ENCODE data around the gene POLR3A.
A peak's percentile ranks its signal among the peaks of the same experiment; 100 is the strongest.

Gene POLR3A

DNA sequence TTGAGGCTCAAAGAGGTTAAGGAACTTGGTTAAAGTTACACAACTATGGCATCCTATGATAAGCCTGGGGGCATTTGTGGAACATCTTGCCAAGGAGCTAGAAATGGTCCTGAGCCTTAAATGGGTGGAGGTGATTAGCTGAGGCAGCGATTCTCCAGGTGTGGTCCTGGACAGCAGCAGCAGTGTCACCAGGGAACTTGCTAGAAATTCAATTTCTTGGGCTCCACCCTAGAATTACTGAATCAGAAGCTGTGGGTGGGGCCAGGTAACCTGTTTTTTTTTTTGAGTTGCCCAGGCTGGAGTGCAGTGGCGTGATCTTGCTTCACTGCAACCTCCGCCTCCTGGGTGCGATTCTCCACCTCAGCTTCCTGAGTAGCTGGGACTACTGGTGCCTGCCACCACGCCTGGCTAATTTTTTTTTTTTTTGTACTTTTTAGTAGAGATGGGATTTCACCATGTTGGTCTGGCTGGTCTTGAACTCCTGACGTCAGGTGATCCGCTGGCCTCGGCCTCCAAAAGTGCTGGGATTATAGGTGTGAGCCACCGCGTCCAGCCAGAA lies 17.5 kb upstream of the POLR3A start:
- no peak for DNase-seq

DNA sequence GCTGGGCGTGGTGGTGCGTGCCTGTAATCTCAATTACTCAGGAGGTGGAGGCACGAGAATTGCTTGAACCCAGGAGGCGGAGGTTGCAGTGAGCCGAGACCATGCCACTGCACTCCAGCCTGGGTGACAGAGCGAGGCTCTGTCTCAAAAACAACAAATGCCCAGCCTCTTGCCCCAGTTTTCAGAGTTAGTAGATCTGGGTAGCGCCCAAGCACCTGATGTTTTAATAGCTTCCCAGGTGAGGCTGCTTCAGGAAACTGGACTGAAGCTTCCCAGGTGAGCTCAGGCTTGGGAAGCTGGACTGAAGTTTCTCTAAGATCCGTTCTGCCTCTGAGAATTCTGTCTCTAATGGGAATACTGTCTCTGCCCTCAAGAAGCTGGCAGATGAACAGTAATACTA lies 16.5 kb upstream of the POLR3A start:
- DNase-seq: no peak

DNA sequence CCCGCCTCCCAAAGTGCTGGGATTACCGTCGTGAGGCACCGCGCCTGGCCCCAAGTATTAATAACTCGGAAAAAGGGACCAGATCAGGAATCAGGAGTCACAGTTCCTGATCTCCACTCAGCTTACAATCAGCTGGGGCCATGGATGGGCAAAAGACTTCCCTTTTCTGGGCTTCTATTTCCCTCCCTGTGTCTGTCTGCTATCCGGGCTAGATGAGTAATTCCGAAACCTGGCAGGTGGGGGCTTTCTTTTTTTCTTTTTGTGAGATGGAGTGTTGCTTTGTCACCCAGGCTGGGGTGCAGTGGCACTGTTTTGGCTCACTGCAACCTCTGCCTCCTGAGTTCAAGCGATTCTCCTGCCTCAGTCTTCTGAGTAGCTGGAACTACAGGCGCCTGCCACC lies 15.9 kb upstream of the POLR3A start:
- DNase-seq: no peak

DNA sequence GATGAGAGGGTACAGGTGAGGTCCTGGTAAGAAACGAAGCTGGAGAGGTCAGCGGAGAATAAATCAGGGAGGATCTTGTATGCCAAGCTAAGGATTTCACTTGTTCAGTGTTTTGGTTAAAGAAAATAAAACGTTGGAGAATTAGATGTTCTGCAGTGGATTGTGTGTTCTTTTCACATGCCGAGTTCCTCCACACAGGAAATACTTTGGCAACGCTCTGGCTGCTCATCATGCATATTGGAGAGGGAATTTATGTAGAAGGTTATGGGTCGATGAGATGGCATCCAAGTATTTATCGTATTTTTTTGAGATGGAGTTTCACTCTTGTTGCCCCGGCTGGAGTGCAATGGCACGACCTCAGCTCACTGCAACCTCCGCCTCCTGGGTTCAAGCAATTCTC lies 15.4 kb upstream of the POLR3A start:
- DNase-seq: no peak

DNA sequence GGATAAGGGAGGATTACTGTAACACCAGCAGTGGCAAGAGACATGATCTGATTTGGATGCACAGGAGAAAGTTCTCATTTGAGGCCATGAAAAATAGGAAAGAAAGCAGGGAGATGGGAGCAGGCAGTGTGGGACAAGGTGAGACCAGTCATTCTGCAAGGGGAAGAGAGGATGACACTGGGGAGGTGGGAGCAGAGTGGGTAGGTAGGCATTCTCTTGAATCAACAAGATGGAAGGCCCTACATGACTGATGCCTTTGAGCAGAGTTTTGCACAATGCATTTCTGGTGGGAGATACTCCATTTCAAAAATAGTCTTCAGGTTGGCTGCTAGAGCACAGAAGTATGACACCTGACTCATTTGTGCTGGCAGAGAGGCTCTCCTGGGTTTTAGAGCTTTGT lies 14.9 kb upstream of the POLR3A start:
- DNase-seq: no peak

DNA sequence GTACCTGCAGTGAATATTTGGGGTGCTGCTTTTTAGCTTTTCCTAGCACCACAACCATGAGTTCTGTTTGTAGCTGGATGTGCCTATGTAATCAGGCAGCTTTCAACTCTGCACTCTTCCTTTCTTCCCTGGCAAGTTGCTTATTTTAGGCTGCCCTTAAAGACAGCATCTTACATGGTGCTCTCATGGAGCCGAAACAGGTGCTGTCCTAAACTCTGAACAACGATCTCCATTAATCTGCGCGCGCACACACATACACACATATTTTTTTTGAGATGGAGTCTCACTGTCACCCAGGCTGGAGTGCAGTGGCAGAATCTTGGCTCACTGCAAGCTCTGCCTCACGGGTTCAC lies 13.4 kb upstream of the POLR3A start:
- DNase-seq: no peak

DNA sequence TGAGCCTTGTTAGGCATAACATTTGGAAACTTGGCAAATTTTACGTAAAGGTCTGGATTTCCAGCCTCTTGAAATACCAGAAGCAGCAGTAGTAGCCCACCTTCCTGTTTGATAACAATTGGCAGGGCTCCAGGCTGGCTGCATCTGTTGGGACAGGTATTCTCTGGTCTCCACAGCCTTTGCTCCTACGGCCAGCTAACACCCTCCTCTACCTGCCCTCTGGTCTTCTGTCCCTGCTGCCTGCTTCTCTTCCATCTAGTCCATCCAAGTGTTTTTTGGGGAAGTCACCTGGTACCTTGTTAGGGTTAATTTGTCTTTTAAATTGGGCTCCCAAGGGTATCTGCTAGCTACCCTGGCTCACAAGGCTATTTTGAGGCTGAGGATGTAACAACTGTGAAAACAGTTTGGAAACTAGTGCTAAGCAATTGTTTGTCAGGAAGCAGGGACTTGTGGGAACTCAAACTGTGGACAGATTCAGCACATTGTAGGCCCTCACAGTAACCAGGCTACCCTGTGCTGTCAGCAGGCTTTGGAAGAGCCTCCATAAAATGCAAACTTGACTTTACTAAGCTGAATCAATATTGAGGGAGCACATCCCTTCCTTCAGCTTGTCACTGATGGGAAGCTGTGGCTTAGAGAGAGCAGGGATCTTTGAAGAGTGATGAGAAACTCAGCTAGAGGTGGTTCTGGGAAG lies 12.9 kb upstream of the POLR3A start:
- no peak for DNase-seq

DNA sequence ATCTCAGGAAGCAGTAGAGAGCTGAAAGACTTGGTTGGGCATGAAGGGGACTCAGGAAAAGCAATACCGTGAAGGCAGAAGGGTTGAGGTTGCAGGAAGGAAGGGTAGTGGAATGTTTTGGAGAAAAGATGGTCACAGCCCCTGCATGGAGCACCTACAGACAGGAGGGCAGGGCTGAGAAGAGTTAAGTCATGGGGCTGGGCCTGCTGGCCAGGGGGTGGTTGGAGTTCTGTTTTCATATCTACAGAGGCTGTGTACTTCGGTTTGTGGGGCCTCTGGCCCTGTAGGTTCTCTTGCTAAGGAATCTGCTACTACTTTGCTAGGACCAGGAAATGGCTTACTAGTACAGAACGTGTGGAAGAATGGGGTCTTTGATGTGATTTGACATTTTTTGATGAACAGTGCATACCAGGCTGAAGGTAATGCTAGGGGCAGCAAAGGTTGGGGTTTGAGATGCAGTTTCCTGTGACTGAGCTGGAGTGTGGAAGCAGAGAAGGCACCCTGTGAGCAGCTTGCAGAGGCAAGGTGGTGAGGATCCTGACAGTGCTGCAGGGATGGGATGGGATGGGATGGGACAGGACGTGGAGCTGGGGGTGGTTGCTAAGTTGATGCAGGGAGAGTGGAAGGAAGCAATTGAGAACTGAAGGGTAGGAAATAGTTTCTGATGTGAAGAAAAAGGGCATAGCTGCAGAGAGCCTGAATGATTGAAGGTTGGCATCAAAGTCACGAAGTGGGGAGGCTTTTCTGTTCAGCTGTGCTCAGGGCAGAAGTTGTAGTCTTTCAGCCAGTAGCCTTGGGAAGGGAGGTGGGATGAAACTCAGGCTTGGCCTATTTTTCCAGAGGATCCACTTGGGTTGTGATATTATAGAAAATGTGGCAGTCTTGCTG lies 12.1 kb upstream of the POLR3A start:
- DNase-seq: no peak

DNA sequence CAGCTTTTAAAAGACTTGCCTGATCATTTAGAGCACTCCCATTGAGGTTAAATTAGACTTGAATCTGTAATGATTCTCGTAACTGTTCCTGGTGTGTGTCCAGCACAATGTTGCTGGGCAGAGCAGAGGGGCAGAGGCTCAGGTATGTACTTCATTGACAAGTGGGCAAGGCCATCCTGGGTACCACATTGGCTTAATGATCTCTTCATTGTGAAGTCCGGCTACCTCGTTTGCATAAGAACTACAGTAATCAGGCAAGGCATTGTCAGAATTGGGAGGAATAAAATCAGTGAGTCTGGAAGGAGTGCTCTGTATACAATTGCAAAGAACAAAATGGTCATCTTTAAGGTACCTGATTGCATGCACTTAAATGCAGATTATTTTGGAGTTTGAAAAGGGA lies 10.4 kb upstream of the POLR3A start:
- no peak for DNase-seq

DNA sequence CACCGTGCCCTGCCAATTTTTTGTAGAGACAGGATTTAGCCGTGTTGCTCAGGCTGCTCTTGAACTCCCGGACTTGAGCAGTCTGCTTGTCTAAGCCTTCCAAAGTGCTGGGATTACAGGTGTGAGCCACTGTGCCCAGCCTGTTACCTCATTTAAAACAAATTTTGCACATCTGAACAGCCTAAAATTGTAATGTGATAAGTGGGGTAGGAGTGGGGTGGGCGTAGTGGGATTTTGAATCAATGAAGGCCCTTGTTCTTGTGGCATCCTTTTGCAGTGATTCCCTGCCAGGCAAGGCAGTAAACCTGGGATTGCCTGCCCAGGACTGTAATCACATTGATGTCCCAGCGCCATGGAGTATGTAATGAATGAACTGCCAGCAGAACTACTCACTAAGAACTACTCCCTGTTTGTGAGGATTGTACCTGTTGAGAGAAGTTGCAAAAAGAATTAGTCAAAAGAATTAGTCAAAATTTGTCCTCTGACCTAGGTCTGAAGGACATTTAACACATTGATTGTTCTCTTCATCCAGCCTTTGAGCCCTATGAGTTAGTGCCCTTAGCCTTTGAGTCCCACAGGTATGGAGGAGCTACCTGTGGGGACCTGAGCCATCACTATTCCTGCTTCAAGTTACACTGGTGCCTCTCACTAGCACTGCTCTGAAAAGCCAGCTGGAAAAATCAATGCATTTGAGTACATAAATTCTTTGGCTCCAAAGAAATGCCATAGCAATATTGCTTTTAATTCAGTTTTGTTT lies 9.7 kb upstream of the POLR3A start:
- DNase-seq: no peak

DNA sequence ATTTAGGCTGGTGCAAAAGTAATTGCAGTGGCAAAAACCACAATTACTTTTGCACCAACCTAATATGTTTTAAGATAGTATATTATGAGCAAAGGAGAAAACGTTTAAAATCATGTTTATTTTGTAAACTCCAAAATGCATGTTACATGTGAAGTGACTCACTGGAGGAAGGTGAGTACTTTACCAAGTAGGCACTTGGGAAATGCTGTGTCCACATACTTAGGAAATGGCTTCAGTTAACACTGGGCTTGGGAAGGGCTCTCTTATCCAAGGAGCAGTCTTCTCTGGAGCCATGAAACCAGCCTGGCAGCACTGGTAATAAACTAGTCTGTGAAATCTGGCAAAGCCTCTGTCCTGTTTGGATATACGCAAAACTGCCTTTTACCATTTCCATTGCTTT lies 8.8 kb upstream of the POLR3A start:
- no peak for DNase-seq

DNA sequence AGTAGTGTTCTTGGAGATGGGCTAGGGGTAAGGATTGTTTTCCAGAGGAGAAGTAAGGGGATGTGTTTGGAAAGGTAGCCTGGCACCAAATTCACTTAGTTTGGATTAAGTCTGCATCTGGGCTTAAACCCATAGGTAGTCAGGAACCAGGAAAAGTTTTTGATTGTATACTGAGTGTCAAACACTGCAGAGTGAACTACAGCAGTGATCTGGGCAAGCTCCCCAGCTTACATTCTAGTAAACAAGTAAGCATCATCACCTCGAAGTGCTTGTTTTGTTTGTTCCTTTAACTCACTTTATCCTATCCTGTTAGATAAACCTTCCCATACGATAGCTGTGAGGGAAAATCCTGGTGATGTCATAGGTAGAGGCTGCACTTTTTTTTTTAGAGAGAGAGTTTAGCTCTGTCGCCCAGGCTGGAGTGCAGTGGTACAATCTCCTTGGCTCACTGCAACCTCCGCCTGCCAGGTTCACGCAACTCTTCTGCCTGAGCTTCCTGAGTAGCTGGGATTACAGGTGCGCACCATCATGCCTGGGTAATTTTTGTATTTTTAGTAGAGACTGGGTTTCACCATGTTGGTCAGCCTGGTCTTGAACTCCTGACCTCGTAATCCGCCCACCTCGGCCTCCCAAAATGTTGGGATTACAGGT lies 6.7 kb upstream of the POLR3A start:
- no peak for DNase-seq

DNA sequence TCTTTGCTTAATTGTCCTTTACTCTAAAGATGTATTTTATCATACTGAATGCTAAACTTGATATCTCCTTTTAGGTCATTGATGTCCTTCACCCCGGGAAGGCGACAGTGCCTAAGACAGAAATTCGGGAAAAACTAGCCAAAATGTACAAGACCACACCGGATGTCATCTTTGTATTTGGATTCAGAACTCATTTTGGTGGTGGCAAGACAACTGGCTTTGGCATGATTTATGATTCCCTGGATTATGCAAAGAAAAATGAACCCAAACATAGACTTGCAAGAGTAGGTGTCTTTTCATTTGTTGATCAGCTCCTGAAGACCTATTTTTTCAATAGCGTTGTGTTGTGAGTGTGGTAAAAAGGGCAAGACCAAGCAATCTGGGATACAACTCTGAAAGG lies 6.1 kb upstream of the POLR3A start:
- no peak for DNase-seq

DNA sequence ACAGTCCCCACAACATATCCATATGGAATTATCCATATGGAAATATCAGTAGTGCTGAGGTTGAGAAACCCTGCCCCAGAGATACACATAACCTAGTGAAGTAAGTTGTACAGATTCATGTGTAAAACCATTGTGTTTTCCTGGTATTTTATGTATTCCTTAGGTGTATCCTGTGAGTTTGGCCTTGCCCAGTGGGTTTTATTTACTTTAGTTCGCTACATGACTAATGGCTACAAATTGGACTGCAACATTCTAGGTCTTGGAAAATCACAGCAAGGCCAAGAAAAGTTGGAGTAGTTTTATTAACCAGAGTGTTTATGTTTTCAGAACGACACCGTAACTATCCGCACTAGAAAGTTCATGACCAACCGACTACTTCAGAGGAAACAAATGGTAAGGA lies 5.7 kb upstream of the POLR3A start:
- DNase-seq: no peak

DNA sequence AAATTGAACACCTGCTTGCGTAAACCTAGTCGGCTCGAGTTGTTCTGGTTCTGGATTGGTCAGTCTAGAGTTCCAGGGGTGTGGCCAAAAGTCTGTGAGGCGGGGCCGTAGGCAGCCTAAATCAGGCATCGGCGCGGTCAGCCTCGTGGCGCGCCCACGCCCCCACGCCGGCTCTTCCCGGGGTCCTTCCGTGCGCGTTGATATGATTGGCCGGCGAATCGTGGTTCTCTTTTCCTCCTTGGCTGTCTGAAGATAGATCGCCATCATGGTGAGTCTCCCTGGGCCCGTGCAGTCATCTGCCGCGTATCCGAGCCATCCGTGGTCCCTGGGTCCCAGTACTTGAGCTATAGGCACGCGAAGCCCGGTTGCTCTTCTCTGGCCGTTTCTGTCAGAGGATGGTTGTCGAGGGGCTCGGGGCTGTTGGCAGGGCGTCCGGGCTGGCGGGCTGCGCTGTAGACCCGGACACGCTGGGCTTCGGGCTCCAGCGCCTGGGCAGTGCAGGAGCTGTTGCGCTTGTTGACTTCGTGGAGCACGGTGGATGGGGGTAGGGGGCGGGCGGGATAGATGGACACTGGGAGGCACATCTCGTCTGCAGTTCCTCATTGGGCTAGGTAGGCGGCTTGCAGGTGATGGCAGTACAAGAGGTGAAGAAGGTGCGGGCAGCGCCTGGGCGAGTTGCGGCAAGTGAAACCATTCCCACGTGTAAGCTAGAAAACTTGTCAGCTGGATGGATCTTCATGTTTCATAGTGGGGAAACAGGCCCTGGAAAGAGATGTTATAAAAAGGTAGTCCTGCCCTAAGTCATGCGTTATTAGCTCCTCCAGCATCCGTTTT lies 4.5 kb upstream of the POLR3A start, which contains the start of gene RPS24:
TSS of gene RPS24 (plus strand) at position 227 of the 834 bp plus-strand sequence. CDS start at position 266, 39 bp downstream.
- DNase-seq: peak; percentile 97

DNA sequence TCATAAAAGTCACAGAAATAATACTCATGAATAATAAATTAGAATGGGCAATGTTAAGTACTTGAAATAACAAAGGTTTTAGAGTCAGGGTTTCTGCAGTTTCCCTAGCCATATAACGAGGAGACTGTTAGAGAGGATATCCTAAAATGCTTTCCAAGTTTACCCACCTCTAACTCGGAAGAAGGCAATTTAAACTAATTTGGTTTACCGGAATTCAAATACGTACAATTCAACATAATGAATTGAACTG lies 4.0 kb upstream of the POLR3A start:
- no peak for DNase-seq

DNA sequence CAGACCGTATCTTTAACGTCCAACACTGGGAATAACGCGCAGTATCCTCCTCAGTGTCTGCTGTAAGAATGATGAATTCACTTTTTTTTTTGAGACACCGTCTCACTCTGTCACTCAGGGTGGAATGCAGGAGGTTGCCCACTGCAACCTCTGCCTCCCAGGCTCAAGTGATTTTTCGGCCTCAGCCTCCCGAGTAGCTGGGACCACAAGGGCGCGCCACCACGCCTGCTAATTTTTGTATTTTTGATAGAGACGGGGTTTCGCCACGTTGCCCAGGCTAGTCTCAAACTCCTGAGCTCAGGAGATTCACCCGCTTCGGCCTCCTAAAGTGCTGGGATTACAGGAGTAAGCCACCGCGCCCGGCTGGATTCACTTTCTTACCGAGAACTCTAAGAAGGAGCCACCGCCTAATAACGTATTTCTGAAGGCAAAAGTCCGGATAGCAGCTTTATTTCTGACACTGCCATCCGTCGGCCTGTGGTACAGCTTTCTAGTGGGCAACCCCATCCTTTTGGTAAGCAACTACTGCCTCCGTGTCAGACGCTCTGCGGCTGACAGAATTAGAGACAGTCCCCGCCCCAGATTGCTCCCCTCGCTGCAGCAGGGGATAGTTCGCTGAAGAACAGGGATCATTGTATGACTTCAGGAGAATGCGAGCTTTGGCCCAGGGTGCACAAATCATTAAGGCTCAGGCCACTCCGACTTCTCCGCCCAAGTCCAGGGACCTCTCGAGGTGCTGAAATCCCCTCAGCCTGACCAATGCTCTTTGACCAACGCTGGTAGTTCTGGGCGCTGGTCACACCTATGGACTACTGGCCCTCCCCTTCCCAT lies 662 bp downstream of the POLR3A start:
- DNase-seq: no peak

DNA sequence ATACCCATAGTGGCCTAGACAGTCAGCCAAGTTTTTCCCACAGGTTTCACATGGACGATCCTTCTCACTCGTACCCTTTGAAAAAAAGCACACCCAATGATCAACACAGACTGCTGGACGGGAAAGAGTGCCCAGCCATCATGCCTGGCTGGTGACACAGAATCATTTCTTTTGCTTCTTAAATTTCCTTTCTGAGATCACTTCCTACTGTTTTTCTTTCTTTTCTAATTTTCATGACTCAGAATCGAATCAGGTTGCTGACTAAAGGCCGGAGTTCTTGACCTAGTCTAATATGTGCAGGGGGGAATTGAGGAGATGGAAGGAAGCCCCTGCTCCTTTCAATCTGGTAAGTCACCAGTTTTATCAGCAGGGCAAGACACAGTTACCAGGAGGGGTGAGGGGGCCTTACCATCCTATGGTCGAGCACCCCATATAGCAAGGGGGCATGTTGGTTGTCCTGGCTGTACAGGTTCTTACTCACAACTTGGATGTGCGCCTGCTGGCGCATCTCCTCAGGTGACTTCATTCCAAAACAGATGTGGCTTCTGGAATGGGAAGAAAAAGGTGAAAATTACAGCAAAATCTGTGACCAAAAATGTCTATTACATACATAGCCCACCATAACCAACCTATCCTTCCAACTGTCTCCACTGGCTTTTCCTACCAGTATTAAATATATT lies 3.5 kb downstream of the POLR3A start:
- no peak for DNase-seq

DNA sequence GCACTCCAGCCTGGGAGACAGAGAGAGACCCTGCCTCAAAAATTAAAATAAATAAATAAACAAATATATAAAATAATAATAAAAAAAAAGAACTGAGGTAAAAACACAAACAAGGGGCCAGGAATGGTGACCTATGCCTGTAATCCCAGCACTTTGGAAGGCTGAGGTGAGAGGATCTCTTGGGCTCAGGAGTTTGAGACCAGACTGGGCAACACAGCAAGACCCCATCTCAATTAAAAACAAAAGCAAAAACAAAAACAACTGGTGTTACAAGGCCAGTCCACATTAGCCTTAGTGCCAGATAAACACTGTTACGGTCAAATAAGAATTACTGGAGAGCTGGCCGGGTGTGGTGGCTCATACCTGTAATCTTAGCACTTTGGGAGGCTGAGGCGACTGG lies 5.6 kb downstream of the POLR3A start:
- DNase-seq: no peak

DNA sequence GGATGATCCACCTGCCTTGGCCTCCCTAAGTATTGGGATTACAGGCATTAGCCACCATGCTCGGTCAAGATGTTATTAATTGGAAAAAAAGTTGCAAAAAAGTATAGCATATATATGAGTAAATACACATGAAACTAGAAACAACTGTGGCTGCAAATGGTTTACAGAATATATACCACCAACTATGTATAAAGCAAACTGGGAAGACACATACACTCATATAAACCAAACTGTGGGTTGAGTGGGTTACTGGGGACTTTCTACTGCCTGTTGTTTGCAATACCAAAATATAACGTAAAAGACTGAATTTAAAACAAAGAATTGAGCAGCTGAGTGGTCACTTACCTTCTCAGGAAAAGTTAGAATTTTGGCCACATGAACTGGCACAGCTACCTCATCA lies 8.1 kb downstream of the POLR3A start:
- DNase-seq: no peak

DNA sequence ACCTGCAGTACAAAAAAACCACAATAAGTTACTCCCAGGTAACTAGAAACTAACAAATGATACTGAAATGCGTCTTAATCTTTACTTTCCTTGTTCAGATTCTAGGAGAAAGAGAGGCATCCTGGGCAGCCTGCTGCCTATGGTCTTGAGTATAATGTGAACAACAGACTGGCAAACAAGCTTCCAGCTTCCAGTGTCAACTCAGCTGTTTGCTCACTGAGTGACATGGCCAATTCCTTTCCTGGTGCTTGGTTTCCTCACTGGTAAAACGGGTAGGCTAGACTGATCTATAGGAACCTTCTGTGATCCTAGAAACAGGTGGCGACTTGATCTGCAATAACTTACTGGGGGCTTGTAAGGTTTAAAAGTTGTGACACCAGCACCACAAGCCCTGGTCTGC lies 10.1 kb downstream of the POLR3A start:
- DNase-seq: no peak

All from left hindlimb (tissue), 1 donor.